Lower leg skin (tissue), 4 donors: Measurements from ENCODE around the gene ANKK1. TPM values are rescaled to one million over a fixed set of nuclear protein-coding genes. Genes with fewer than 3 reads are reported as not detected.
A peak's percentile ranks its signal among the peaks of the same experiment; 100 is the strongest.

Experiments used
- DNase-seq, 2 donors: peaks; one replicate each; pipeline ENCODE4 v3.0.0-alpha.2; 2019; ENCODE audit warnings: low spot score in 2 of 2
- H3K4me3 ChIP-seq: fragments of 200-600 bp; sonication (generic); 2 replicates; pipeline ENCODE4 v1.5.1; 2017; ENCODE audit warnings: mild to moderate bottlenecking, low read depth; ENCODE audit not compliant: poor library complexity, severe bottlenecking
- POLR2A ChIP-seq, 2 donors: fragments of 450-650 bp; IDR thresholded peaks; one replicate each; pipeline ENCODE4 v1.6.1; 2016 to 2017; ENCODE audit warnings: antibody characterized with exemption in 2 of 2, mild to moderate bottlenecking in 1 of 2, moderate library complexity in 1 of 2
- WGBS, 2 donors: methylation state at CpG; one replicate each; pipeline ENCODE4 v1.1.5; 2018; 5-methylcytosine and 5-hydroxymethylcytosine counted together
- intact Hi-C: fragments of 100-400 bp; cut with DNase I; formaldehyde crosslinking; loops from one replicate; pipeline ENCODE4 v1.15.0; 2023; ENCODE audit warnings: low total_unique reads
- total RNA-seq, 4 donors: library from RNA; depleted of rRNA; stranded (reverse); fragments of >200 nt; gene quantifications; one replicate each; pipeline ENCODE4 v1.1.0, GENCODE V29; 2016
- TF ChIP-seq, protein P1 (sequence below), 3 donors: fragments of 450-650 bp; IDR thresholded peaks; one replicate each; pipeline ENCODE4 v1.5.1; 2016; ENCODE audit warnings: antibody characterized with exemption in 3 of 3, mild to moderate bottlenecking in 3 of 3, moderate library complexity in 2 of 3

The ANKK1 gene
- total RNA-seq, 4 donors from 2014 or later: 1.3 to 8.4 (median 3.5) TPM

DNA sequence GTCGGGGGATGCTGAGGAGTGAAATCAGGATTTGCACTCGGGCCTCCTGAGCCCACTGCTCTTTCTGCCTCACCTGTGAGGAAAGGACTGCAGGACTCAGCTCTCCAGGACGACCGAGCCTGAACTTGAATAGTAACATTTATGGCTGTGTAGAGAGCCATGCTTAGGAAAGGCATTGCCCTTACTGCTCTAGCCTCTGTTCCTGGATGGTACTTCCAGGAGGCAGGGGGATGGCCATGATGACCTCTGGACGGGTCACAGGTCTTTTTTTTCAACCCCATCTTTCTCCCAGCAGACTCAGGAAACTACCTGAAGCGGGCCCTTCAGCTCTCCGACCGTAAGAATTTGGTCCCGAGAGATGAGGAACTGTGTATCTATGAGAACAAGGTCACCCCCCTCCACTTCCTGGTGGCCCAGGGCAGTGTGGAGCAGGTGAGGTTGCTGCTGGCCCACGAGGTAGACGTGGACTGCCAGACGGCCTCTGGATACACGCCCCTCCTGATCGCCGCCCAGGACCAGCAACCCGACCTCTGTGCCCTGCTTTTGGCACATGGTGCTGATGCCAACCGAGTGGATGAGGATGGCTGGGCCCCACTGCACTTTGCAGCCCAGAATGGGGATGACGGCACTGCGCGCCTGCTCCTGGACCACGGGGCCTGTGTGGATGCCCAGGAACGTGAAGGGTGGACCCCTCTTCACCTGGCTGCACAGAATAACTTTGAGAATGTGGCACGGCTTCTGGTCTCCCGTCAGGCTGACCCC is 11.3 kb downstream of the ANKK1 start:
- 84 to 90% methylated on average over 21 to 24 of the region's 24 CpGs for WGBS, 2 donors
- intact Hi-C loops: no loop called here
- TF ChIP-seq POLR2A (IDR thresholded peaks at IDR 0.05): no peak
- DNase-seq: peak in 1 of 2 donors; percentile 65
- no peak overlapping the region for H3K4me3 ChIP-seq

DNA sequence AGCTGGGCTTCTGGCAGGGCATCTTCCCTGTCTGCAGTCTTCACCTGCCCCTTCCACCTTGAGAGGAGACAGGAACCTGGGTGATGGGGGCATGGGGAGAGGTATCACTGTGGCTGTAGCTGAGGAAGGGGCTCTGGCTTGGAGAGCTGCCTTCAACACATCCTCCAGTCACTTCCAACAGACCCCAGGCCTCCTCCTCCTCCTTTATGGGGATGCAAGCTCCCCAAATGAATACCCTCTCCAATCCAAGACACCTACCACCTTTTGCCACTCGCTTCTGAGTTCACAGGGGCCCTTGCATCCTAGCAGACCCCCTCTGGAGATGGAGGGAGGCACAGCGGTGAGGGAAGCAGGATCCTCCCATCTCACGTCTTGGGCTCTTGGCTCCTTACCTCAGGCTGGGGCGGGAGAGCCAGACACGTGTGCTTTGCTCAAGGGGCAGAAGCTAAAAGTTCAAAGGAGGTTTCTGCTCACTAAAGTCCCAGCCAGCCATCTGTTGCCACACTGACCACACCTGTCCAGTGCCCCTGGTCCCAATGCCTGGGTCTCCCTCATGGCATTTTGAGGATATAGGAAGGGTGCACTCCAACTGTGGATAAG is 13.2 kb downstream of the ANKK1 start:
- H3K4me3 ChIP-seq: no peak overlapping the region
- 57 to 64% methylated on average over 5 of the region's 5 CpGs for WGBS, 2 donors
- peak in 1 of 2 donors; percentile 72 for DNase-seq
- intact Hi-C loops: no loop called here
- TF ChIP-seq, protein P1, sequence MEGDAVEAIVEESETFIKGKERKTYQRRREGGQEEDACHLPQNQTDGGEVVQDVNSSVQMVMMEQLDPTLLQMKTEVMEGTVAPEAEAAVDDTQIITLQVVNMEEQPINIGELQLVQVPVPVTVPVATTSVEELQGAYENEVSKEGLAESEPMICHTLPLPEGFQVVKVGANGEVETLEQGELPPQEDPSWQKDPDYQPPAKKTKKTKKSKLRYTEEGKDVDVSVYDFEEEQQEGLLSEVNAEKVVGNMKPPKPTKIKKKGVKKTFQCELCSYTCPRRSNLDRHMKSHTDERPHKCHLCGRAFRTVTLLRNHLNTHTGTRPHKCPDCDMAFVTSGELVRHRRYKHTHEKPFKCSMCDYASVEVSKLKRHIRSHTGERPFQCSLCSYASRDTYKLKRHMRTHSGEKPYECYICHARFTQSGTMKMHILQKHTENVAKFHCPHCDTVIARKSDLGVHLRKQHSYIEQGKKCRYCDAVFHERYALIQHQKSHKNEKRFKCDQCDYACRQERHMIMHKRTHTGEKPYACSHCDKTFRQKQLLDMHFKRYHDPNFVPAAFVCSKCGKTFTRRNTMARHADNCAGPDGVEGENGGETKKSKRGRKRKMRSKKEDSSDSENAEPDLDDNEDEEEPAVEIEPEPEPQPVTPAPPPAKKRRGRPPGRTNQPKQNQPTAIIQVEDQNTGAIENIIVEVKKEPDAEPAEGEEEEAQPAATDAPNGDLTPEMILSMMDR (IDR thresholded peaks at IDR 0.05): no peak
- no peak for TF ChIP-seq POLR2A (IDR thresholded peaks at IDR 0.05)

DNA sequence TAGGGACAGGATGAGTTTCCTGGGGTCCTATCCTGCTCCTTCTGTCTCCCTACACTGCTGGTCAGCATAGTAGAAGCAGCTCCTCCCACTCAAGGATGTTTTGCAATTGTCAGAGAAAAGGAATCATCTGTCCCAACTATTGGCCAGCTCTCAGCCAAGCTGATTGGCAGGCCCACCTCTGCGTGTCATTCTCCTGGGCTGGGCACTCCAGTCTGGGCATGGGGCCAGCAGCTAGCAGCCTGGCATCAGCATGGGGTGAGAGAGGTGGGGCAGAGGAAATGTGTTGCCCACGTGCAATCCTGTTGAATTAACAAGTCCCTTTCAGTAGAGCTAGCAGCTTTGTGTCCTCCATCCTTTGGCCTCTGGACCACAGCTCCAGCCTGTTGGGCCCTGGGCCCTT is 14.1 kb downstream of the ANKK1 start:
- no peak overlapping the region for H3K4me3 ChIP-seq
- no peak for TF ChIP-seq POLR2A (IDR thresholded peaks at IDR 0.05)
- TF ChIP-seq, protein P1 (IDR thresholded peaks at IDR 0.05): no peak
- peak; percentile 35 to 85 for DNase-seq
- WGBS, 2 donors: 9 to 10% methylated on average over 2 of the region's 2 CpGs
- intact Hi-C loops: no loop called here

DNA sequence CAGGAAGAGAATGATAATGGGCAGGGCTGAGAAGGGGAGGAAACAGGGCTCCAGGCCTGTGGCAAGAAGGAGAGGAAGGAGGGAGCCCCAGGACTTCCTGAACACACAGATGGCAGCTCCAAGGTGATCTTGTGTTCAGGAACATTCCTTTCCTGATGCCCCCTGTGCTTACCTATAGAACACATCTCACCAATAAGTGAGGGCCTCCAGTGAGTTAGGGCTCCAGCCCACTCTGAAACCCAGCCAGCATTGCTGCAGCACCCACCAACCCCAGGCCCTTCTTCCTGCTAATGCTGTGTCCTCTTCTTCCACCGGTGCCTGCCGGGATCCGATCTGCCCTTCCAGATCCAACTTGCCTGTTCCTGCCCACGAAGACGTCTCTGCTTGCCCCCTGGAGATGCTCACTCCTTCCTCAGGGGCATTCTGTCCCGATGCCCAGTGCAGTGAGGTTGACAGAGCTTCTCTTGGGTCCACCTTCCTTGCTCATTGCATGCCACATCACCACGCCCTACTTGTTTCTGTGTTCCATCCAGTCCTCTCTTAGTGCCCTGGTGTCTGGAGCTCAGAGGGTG is 17.4 kb downstream of the ANKK1 start:
- WGBS, 2 donors: 32 to 70% methylated on average over 7 of the region's 7 CpGs
- DNase-seq: no peak
- intact Hi-C loops: no loop called here
- no peak overlapping the region for H3K4me3 ChIP-seq
- TF ChIP-seq, protein P1 (IDR thresholded peaks at IDR 0.05): no peak
- no peak for TF ChIP-seq POLR2A (IDR thresholded peaks at IDR 0.05)

DNA sequence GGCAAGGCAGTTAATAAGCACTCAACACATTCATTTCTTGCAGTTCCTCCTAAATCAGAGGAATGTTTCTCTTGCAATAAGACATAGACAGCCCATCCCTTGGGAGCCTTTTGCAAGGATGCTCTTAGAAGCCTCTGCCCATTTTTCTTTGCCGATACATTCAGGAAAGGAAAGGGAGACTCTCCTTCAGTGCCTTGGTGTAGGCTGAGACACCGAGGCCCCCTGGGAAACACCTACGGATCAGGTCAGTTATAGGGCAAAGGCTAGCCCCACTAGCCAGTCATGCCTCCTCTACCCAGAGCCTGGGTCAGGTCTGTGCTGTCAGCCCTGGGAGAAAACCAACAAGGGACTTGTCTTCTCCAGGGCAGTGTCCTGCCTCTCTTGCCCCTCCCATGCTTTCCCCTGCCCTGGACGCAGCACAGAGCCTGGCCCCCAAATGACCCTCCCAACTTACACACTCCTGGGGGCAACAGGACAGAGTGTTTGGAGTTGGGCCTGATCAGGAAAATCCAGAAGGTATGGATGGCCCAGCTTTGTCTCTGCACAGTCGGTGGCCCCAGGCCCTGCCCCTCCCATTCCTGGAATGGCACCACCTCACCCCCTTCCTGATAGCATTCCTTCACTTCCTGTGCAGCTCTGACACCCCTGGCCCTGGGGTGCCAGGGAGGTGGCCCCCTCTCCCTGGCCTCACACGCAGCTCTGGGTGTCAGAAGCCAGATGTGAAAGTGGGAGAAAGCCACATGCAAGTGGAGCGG is 18.3 kb downstream of the ANKK1 start:
- DNase-seq: no peak
- no peak for TF ChIP-seq POLR2A (IDR thresholded peaks at IDR 0.05)
- TF ChIP-seq, protein P1 (IDR thresholded peaks at IDR 0.05): no peak
- 69 to 71% methylated on average over 7 of the region's 7 CpGs for WGBS, 2 donors
- intact Hi-C loops: no loop called here
- H3K4me3 ChIP-seq: no peak overlapping the region

DNA sequence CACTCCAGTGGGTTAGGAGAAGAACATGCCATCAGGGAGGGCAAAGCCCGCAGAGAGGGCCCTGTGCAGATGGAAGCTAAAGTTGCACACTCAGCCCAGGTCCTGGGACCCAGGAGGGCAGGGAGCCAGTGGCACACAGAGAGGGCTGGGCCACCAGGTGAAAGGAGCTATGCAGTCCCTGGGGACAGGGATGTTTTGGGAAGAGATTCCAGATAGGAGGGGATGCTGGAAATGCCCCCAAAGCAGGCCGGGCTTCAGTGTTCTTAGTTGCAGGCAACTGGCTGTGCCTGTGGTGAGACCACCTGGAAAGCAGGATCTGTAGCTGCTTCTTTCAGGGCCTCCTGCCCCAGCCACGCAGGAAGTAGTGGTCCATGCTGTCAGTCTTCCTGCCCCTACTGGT is 19.6 kb downstream of the ANKK1 start:
- TF ChIP-seq, protein P1 (IDR thresholded peaks at IDR 0.05): no peak
- no peak for TF ChIP-seq POLR2A (IDR thresholded peaks at IDR 0.05)

More for the DNA sequence above, 19.6 kb downstream of the ANKK1 start:
- 69 to 94% methylated on average over 3 of the region's 3 CpGs for WGBS, 2 donors
- H3K4me3 ChIP-seq: no peak overlapping the region
- intact Hi-C loops: no loop called here
- no peak for DNase-seq
